Choroid plexus epithelial cell (primary cell): ENCODE measurements around the gene ACTL7A.
A peak's percentile ranks its signal among the peaks of the same experiment; 100 is the strongest.
"Not testable (repeated sequence)": the region's sequence is repeated elsewhere in the genome, so short reads cannot be mapped to it uniquely, and the experiment has no call there.

Source experiments
- DNase-seq: peaks from one replicate; pipeline ENCODE4 v3.0.0-alpha.2; 2010; ENCODE audit warnings: low read depth
- H3K4me3 ChIP-seq: 2 replicates; pipeline ENCODE4 v1.5.1; 2011; ENCODE audit warnings: low read depth, mild to moderate bottlenecking, control low read depth, low read length, moderate library complexity
- CTCF ChIP-seq: conservative IDR thresholded peaks from 2 replicates; pipeline ENCODE4 v1.5.1; 2011; ENCODE audit warnings: low read depth, mild to moderate bottlenecking, control low read depth, inconsistent platforms, low read length, moderate library complexity

Gene ACTL7A

GRCh38 chr9:108884701-108885100, 22.6 kb downstream of the ACTL7A start:
- DNase-seq, result no peak
- H3K4me3 ChIP-seq, result no peak overlapping the region
- no peak for TF ChIP-seq CTCF

GRCh38 chr9:108885643-108886348, 23.7 kb downstream of the ACTL7A start:
- DNase-seq, result peak; percentile 93
- TF ChIP-seq CTCF, result no peak
- H3K4me3 ChIP-seq, result no peak overlapping the region

GRCh38 chr9:108886594-108887271, 24.7 kb downstream of the ACTL7A start:
- DNase-seq, H3K4me3 ChIP-seq: not testable (repeated sequence)

GRCh38 chr9:108889649-108890067, 27.6 kb downstream of the ACTL7A start:
- H3K4me3 ChIP-seq, result no peak overlapping the region
- peak; percentile 53 for TF ChIP-seq CTCF
- DNase-seq, result peak; percentile 78

- DNase-seq, result no peak
- no peak overlapping the region for H3K4me3 ChIP-seq
- TF ChIP-seq CTCF, result no peak
These were observed 32.3 kb downstream of the ACTL7A start for GRCh38 chr9:108894225-108894997.

- TF ChIP-seq CTCF, result no peak
- H3K4me3 ChIP-seq, result no peak overlapping the region
- DNase-seq, result no peak
These were observed 35.4 kb downstream of the ACTL7A start for GRCh38 chr9:108897324-108898096.

GRCh38 chr9:108899023-108899695, 37.1 kb downstream of the ACTL7A start:
- not testable (repeated sequence) for DNase-seq, H3K4me3 ChIP-seq
